22Rv1 (cell line): Measurements from ENCODE around the gene KITLG.

ENCODE experiments used
- H3K27ac ChIP-seq: fragments of 450-650 bp; 2 replicates; pipeline ENCODE4 v1.5.1; 2017
- ZFX ChIP-seq: fragments of 450-650 bp; IDR thresholded peaks from 2 replicates; pipeline ENCODE4 v1.6.1; 2017; ENCODE audit warnings: antibody characterized with exemption, borderline replicate concordance
- TF ChIP-seq, protein P1 (sequence below): fragments of 450-650 bp; IDR thresholded peaks from 2 replicates; pipeline ENCODE4 v1.5.1; 2017; ENCODE audit warnings: mild to moderate bottlenecking

Gene KITLG

DNA sequence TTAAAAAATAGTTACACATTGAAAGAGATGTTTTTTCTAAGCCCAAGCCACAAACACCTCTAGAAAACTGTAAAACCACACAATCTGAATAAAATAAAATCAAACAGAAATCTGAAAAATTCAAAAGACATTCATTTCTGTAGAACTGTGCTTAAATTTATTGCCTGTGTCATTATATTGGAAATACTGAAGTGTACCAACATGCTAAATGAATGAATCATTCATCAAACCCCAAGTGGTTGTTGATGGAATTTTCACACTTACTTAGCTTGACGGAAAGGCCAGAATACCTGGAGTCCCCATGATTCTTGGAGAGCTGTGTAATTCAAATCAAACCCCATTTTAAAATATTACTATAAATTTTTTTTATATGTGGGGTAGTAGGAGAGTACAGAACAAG lies 2.7 kb downstream of the KITLG start:
- H3K27ac ChIP-seq: no peak overlapping the region
- TF ChIP-seq, protein P1, sequence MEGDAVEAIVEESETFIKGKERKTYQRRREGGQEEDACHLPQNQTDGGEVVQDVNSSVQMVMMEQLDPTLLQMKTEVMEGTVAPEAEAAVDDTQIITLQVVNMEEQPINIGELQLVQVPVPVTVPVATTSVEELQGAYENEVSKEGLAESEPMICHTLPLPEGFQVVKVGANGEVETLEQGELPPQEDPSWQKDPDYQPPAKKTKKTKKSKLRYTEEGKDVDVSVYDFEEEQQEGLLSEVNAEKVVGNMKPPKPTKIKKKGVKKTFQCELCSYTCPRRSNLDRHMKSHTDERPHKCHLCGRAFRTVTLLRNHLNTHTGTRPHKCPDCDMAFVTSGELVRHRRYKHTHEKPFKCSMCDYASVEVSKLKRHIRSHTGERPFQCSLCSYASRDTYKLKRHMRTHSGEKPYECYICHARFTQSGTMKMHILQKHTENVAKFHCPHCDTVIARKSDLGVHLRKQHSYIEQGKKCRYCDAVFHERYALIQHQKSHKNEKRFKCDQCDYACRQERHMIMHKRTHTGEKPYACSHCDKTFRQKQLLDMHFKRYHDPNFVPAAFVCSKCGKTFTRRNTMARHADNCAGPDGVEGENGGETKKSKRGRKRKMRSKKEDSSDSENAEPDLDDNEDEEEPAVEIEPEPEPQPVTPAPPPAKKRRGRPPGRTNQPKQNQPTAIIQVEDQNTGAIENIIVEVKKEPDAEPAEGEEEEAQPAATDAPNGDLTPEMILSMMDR: no peak
- no peak for TF ChIP-seq ZFX

DNA sequence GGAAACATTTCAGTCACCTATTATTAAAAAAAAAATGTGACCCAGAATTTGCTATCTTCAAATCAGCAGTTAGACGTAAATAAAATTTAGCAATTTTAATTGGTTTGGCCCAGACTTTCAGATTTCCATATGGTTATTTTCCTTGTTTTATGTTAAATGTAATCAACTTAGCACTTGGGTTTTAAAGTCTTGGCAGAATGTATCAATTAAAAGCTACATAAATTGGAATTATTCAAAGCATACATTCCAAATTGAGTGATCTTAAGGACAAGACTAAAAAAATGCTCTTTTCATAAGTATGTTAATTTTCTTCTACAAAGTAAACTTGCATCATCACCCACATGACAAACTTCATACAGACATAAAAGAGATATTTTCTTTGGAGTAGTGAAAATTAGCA lies 3.4 kb downstream of the KITLG start:
- no peak for TF ChIP-seq ZFX
- TF ChIP-seq, protein P1: no peak
- no peak overlapping the region for H3K27ac ChIP-seq

DNA sequence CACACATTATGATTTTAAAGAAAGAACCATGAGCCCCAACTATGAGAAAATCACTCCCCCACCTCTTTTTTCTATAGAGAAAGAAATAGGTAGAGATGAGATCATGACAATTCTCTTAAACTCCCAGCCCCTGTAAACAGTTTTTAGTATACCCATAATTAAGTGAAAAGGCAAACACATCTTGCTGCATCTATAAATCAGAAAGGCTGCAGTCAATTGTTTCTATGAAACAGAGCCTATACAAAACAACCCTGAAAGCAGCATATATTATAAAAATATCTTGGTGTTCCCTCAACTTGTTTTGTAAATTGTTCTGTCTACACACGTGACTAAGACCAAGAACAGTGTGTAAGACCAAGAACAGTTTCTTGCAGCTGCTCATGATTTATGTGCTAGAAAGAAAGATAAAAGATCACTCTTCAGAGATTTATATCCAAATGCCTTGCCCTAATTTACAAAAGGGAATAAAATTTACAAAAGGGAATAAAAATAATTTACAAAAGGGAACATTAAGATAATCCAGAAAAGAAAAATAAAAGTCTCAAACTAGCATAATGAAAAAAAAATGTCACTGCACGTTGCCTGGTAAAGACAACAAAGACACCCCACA lies 4.8 kb downstream of the KITLG start:
- TF ChIP-seq ZFX: no peak
- TF ChIP-seq, protein P1: no peak
- no peak overlapping the region for H3K27ac ChIP-seq

DNA sequence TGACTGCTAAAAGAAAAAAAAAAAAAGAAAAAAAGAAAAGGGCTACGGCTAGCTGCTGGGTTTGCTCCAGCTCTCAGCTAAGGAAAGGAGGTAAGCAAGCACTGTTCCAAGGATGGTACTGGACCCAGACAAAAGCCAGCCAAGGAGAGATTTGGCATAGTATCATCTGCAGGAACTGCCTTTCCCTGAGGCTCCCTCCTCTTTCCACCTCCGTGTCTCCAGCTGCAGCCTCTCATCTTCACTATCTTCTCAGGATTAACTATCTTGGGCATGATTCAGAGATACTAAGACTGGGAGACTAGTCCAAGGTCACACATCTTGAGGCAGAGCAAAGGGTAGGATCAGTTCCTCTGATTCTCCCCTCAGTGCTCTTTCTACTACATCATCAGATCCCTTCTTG lies 6.0 kb downstream of the KITLG start:
- no peak overlapping the region for H3K27ac ChIP-seq

DNA sequence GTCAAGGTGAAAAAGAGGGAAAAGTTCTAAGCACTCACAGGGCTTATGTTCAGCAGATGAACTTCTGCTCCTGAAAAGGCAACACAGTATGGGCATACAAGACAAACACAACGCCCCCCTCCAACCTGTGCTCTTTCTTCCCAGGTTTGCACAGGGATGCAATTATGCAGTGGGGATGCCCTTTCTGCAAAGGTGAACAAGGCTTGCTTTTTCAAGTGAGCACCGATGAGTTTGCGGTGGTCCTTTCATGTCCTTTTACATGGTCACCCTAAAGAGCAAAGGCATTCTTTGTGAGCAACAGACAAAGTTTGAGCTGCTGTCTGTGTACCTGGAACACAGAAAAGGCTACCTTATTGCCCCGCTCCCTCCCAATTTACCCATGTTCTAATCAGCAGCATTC lies 6.7 kb downstream of the KITLG start:
- no peak overlapping the region for H3K27ac ChIP-seq
- TF ChIP-seq, protein P1: no peak
- TF ChIP-seq ZFX: no peak

More for the DNA sequence above, 6.0 kb downstream of the KITLG start:
- no peak for TF ChIP-seq ZFX
- TF ChIP-seq, protein P1: no peak

DNA sequence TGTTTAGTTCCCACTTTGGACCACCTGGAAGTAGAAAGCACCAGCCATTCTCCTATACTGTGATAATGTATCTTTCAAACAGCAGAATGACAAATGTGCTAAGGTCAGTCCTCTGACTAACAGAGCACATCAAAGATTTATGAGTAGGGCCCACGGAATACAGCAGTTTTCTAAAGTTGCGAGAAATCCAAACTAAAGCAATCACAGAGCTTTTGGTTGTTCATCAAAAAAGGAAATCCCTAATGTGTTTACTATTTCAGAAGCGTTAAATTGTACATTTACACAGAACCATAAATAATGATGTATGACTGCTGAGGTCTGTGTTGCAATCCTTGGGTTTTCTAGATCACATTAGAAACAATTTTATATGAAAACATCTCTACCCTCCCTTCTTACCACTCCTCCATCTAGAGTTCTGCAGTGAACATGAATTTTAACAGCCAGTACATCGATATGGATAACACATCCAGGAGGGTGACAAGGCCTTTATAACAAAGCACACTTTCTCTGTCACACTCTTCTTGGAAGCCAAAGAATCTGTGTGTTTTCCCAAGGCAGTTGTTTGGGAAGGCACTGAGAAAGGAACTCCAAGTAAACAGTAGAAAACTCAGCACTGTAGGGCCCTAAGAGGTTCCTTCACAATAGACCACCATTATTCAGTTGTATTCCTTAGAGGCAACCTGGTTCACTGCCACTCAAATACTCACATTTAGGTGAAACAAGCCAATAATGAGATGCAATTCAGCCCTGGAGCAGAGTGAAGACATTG lies 7.3 kb downstream of the KITLG start:
- TF ChIP-seq, protein P1: no peak
- TF ChIP-seq ZFX: no peak
- H3K27ac ChIP-seq: no peak overlapping the region

DNA sequence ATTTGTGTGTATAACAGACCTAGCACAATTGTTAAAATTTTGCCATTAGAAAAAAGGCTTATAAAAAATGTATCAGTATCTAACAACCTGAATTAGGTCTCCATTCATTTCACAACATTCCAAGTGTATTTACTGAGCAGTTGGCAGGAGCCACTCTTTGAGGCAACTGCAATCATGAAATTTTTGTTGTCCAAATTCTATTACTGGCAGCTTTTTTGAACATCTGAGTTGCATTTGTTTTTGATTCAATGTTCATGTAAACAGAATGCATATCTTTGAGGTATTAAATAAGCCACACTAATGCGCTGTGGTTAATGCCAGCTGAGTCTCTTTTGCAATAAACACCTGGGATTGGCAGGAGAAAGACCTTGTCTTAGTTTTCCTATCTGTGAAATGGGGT lies 8.7 kb downstream of the KITLG start:
- TF ChIP-seq ZFX: no peak
- TF ChIP-seq, protein P1: no peak
- no peak overlapping the region for H3K27ac ChIP-seq
